H9 (cell line): ENCODE results near the gene TMEM213. TPM values are rescaled to one million over a fixed set of nuclear protein-coding genes. Genes with fewer than 3 reads are reported as not detected.

Experiments
- DNase-seq: peaks from one replicate; pipeline ENCODE4 v3.0.0-alpha.2; 2017
- H2AFZ ChIP-seq: one replicate; pipeline ENCODE4 v1.6.1; 2013; ENCODE audit warnings: mild to moderate bottlenecking, low read length, control low read depth, moderate library complexity
- H2AK5ac ChIP-seq: 2 replicates; pipeline ENCODE4 v1.6.1; 2013; ENCODE audit warnings: low read length, control low read depth, mixed read lengths; ENCODE audit not compliant: insufficient read length
- H2BK120ac ChIP-seq: one replicate; pipeline ENCODE4 v1.6.1; 2013; ENCODE audit warnings: low read depth, mild to moderate bottlenecking, low read length, control low read depth, inconsistent platforms; ENCODE audit not compliant: poor library complexity, severe bottlenecking
- H2BK12ac ChIP-seq: 2 replicates; pipeline ENCODE4 v1.6.1; 2013; ENCODE audit warnings: low read length, control low read depth, mixed read lengths, low read depth; ENCODE audit not compliant: insufficient read length
- H2BK15ac ChIP-seq: 2 replicates; pipeline ENCODE4 v1.6.1; 2013; ENCODE audit warnings: low read depth, low read length, control low read depth
- H2BK20ac ChIP-seq: one replicate; pipeline ENCODE4 v1.6.1; 2013; ENCODE audit warnings: low read depth, mild to moderate bottlenecking, low read length, control low read depth, inconsistent platforms; ENCODE audit not compliant: poor library complexity, severe bottlenecking
- H2BK5ac ChIP-seq: 2 replicates; pipeline ENCODE4 v1.6.1; 2013; ENCODE audit warnings: low read length, control low read depth, mixed read lengths; ENCODE audit not compliant: insufficient read length
- H3K14ac ChIP-seq: 2 replicates; pipeline ENCODE4 v1.6.1; 2013; ENCODE audit warnings: low read length, control low read depth; ENCODE audit not compliant: insufficient read depth
- H3K18ac ChIP-seq: 2 replicates; pipeline ENCODE4 v1.6.1; 2013; ENCODE audit warnings: low read depth, mild to moderate bottlenecking, mixed read lengths, low read length, control low read depth; ENCODE audit not compliant: insufficient read length
- H3K23ac ChIP-seq: 2 replicates; pipeline ENCODE4 v1.6.1; 2013; ENCODE audit warnings: low read length, control low read depth, mixed read lengths, low read depth; ENCODE audit not compliant: insufficient read length
- H3K23me2 ChIP-seq: 2 replicates; pipeline ENCODE4 v1.6.1; 2013; ENCODE audit warnings: low read depth, mild to moderate bottlenecking, mixed read lengths, low read length, control low read depth; ENCODE audit not compliant: insufficient read length, poor library complexity, severe bottlenecking
- H3K27ac ChIP-seq: 2 replicates; pipeline ENCODE4 v1.5.1; 2013; ENCODE audit warnings: low read length, control low read depth, mixed read lengths, low read depth; ENCODE audit not compliant: insufficient read length
- H3K27me3 ChIP-seq: 2 replicates; pipeline ENCODE4 v1.6.1; 2013; ENCODE audit warnings: low read length, control low read depth, inconsistent platforms; ENCODE audit not compliant: insufficient read depth
- H3K4ac ChIP-seq: 2 replicates; pipeline ENCODE4 v1.6.1; 2013; ENCODE audit warnings: low read depth, mild to moderate bottlenecking, control low read depth, inconsistent platforms, low read length, moderate library complexity
- H3K4me1 ChIP-seq: 2 replicates; pipeline ENCODE4 v1.6.1; 2013; ENCODE audit warnings: low read length, control low read depth, inconsistent platforms; ENCODE audit not compliant: insufficient read depth
- H3K4me2 ChIP-seq: 2 replicates; pipeline ENCODE4 v1.6.1; 2013; ENCODE audit warnings: low read length, control low read depth, mixed read lengths; ENCODE audit not compliant: insufficient read length, insufficient read depth
- H3K56ac ChIP-seq: 2 replicates; pipeline ENCODE4 v1.6.1; 2013; ENCODE audit warnings: low read depth, mild to moderate bottlenecking, mixed read lengths, low read length, control low read depth; ENCODE audit not compliant: insufficient read length
- H3K79me1 ChIP-seq: 2 replicates; pipeline ENCODE4 v1.6.1; 2013; ENCODE audit warnings: low read depth, mild to moderate bottlenecking, moderate library complexity, low read length, control low read depth, inconsistent platforms; ENCODE audit not compliant: insufficient read depth, poor library complexity, severe bottlenecking
- H3K79me2 ChIP-seq: 2 replicates; pipeline ENCODE4 v1.6.1; 2013; ENCODE audit warnings: low read length, control low read depth, inconsistent platforms; ENCODE audit not compliant: insufficient read depth
- H3K9ac ChIP-seq: 2 replicates; pipeline ENCODE4 v1.6.1; 2013; ENCODE audit warnings: low read length, control low read depth, mixed read lengths; ENCODE audit not compliant: insufficient read length; ENCODE audit errors: extremely low read depth
- H3K9me3 ChIP-seq: one replicate; pipeline ENCODE4 v1.6.1; 2013; ENCODE audit warnings: low read depth, low read length, inconsistent platforms; ENCODE audit not compliant: control insufficient read depth
- H3T11ph ChIP-seq: one replicate; pipeline ENCODE4 v1.6.1; 2013; ENCODE audit warnings: mild to moderate bottlenecking, low read length, control low read depth, inconsistent platforms
- H4K20me1 ChIP-seq: one replicate; pipeline ENCODE4 v1.6.1; 2013; ENCODE audit not compliant: control insufficient read depth, insufficient read length, insufficient read depth
- H4K5ac ChIP-seq: 2 replicates; pipeline ENCODE4 v1.6.1; 2013; ENCODE audit warnings: low read depth, mild to moderate bottlenecking, mixed read lengths, low read length, control low read depth; ENCODE audit not compliant: insufficient read length
- H4K8ac ChIP-seq: replicated peaks from 2 replicates; pipeline ENCODE4 v1.6.1; 2013; ENCODE audit warnings: low read length, control low read depth, mixed read lengths, low read depth; ENCODE audit not compliant: insufficient read length
- H4K91ac ChIP-seq: 2 replicates; pipeline ENCODE4 v1.6.1; 2013; ENCODE audit warnings: low read depth, mild to moderate bottlenecking, moderate library complexity, mixed read lengths, low read length, control low read depth; ENCODE audit not compliant: insufficient read length
- H3K27ac Mint-ChIP-seq, 3 experiments: 2 replicates in 2 of 3; 3 replicates in 1 of 3; pipeline ENCODE4 v1.8.0; 2020 to 2021; ENCODE audit warnings: mixed read lengths in 3 of 3, mild to moderate bottlenecking in 1 of 3, moderate library complexity in 1 of 3
- H3K27me3 Mint-ChIP-seq: 2 replicates; pipeline ENCODE4 v1.8.0; 2021; ENCODE audit warnings: low read depth, mild to moderate bottlenecking, moderate library complexity, mixed read lengths
- H3K36me3 Mint-ChIP-seq, 3 experiments: 2 replicates in 2 of 3; 3 replicates in 1 of 3; pipeline ENCODE4 v1.8.0; 2020 to 2021; ENCODE audit warnings: low read depth in 3 of 3, mixed read lengths in 3 of 3; ENCODE audit not compliant: insufficient read depth in 1 of 3
- H3K4me1 Mint-ChIP-seq, 2 experiments: 2 replicates each; pipeline ENCODE4 v1.8.0; 2020; ENCODE audit warnings: mixed read lengths in 2 of 2
- H3K4me3 Mint-ChIP-seq, 2 experiments: 2 replicates in 1 of 2; 3 replicates in 1 of 2; pipeline ENCODE4 v1.8.0; 2020 to 2021; ENCODE audit warnings: mild to moderate bottlenecking in 2 of 2, mixed read lengths in 2 of 2, moderate library complexity in 1 of 2
- H3K9me3 Mint-ChIP-seq, 2 experiments: 2 replicates in 1 of 2; 3 replicates in 1 of 2; pipeline ENCODE4 v1.8.0; 2020; ENCODE audit warnings: mild to moderate bottlenecking in 2 of 2, mixed read lengths in 2 of 2, moderate library complexity in 1 of 2
- CTCF ChIP-seq: fragments of 200-600 bp; sonication (generic); conservative IDR thresholded peaks from 3 replicates; pipeline ENCODE4 v1.8.0; 2021; ENCODE audit warnings: antibody characterized with exemption, mild to moderate bottlenecking
- WGBS: extraction: QIAGEN DNeasy Blood & Tissue Kit; methylation state at CpG from one replicate; pipeline ENCODE4 v1.1.7; 2013; ENCODE audit warnings: missing lambda C conversion rate, low lambda C conversion rate, mixed read lengths; ENCODE audit not compliant: insufficient read length; ENCODE audit errors: extremely low coverage; 5-methylcytosine and 5-hydroxymethylcytosine counted together
- total RNA-seq: library from RNA; stranded (reverse); gene quantifications from 2 replicates; pipeline ENCODE4 v1.2.1, GENCODE V29; 2021

Gene TMEM213
- total RNA-seq, 1 experiment from 2014 or later, result 0.22 TPM

GRCh38 chr7:138872576-138872975 is 74.8 kb downstream of the TMEM213 start:
- Histone ChIP-seq H3K4ac (no peak overlapping the region), H3K23me2 (no peaks in the 10 kb centered on the region), H4K20me1 (no peaks in the 10 kb centered on the region), H3K56ac (no peak overlapping the region), H3K9me3 (no peaks in the 10 kb centered on the region), H3K79me1 (no peaks in the 10 kb centered on the region), H3K27ac (no peak overlapping the region), H3K9ac (no peak overlapping the region), H3K18ac (no peak overlapping the region), H3K27me3 (no peaks in the 10 kb centered on the region), H2BK5ac (no peak overlapping the region), H2AK5ac (no peak overlapping the region), H4K91ac (no peak overlapping the region), H4K5ac (no peak overlapping the region), H3T11ph (no peak overlapping the region), H2BK12ac (no peak overlapping the region), H2BK20ac (no peak overlapping the region), H2AFZ (no peak overlapping the region), H3K4me1 (no peaks in the 10 kb centered on the region), H3K79me2 (no peaks in the 10 kb centered on the region), H2BK15ac (no peak overlapping the region), H3K4me2 (no peak overlapping the region), H3K23ac (no peak overlapping the region), H3K14ac (no peak overlapping the region), H2BK120ac (no peak overlapping the region), H4K8ac (no peak overlapping the region)
- H3K27me3 Mint-ChIP-seq, result no peaks in the 10 kb centered on the region; the same call in 1 of the 2 replicates
- no CpG with 5 or more reads among the region's 4 CpGs for WGBS
- H3K27ac Mint-ChIP-seq, result no peak overlapping the region; a peak in 1 of 7 replicates
- peaks cover 16 to 40% (median 31%) of the 10 kb centered on the region in 3 experiments; a peak in 6 of 7 replicates for H3K36me3 Mint-ChIP-seq
- 0 out of 4 replicates have a peak, but pooled peaks cover 0 to 5% of the 10 kb centered on the region in 2 experiments for H3K4me1 Mint-ChIP-seq
- no peak overlapping the region for H3K4me3 Mint-ChIP-seq
- TF ChIP-seq CTCF, result no peak
- H3K9me3 Mint-ChIP-seq, result no peaks in the 10 kb centered on the region
- DNase-seq, result no peak
